ENCODE data around the gene EIF5.

The EIF5 gene

GRCh38 chr14:103311171-103311997 is 22.7 kb upstream of the EIF5 start:
- no peak for DNase-seq

- no peak for DNase-seq
Measured at GRCh38 chr14:103312006-103312635, 21.9 kb upstream of the EIF5 start.

- no peak for DNase-seq
Measured at GRCh38 chr14:103313704-103314103, 20.3 kb upstream of the EIF5 start.

- peak; percentile 15 for DNase-seq
Measured at GRCh38 chr14:103314496-103315277, 19.4 kb upstream of the EIF5 start.

- DNase-seq = peak; percentile 51
Measured at GRCh38 chr14:103315351-103315911, 18.6 kb upstream of the EIF5 start.

- no peak for DNase-seq
Measured at GRCh38 chr14:103315941-103316340, 18.1 kb upstream of the EIF5 start.

GRCh38 chr14:103316721-103317121 is 17.3 kb upstream of the EIF5 start:
- no peak for DNase-seq

GRCh38 chr14:103317251-103317650 is 16.8 kb upstream of the EIF5 start:
- DNase-seq = peak; percentile 72

GRCh38 chr14:103317976-103318580 is 16.0 kb upstream of the EIF5 start:
- no peak for DNase-seq

GRCh38 chr14:103318750-103319419 is 15.2 kb upstream of the EIF5 start:
- no peak for DNase-seq

GRCh38 chr14:103319422-103319821 is 14.6 kb upstream of the EIF5 start:
- DNase-seq = no peak

GRCh38 chr14:103326078-103326477 is 8.0 kb upstream of the EIF5 start:
- DNase-seq = no peak

- DNase-seq = no peak
Measured at GRCh38 chr14:103328941-103329340, 5.1 kb upstream of the EIF5 start.

- peak; percentile 20 for DNase-seq
Measured at GRCh38 chr14:103329401-103330347, 4.4 kb upstream of the EIF5 start.

GRCh38 chr14:103330536-103330935 is 3.5 kb upstream of the EIF5 start:
- no peak for DNase-seq

GRCh38 chr14:103332143-103332919 is 1.7 kb upstream of the EIF5 start:
- no peak for DNase-seq

- DNase-seq = peak; percentile 59
Measured at GRCh38 chr14:103334644-103335622, 896 bp downstream of the EIF5 start.

- DNase-seq = no peak
Measured at GRCh38 chr14:103336191-103336590, 2.2 kb downstream of the EIF5 start.

GRCh38 chr14:103337794-103338193 is 3.8 kb downstream of the EIF5 start:
- DNase-seq = no peak

Measured in GF-D8 (cell line).